GM12878 (cell line): ENCODE data around the gene SLC22A23. TPM values are rescaled to one million over a fixed set of nuclear protein-coding genes. Genes with fewer than 3 reads are reported as not detected.

Source experiments
- ATAC-seq: fragments of 200-7000 bp; cut with Tn5 transposase; 3 replicates; pipeline ENCODE4 v1.9.1; 2020; ENCODE audit warnings: mild to moderate bottlenecking, moderate library complexity
- BruUV-seq: library from RNA; stranded (reverse); fragments of 400-500 nt; replicated peaks from 2 replicates; lab custom pipeline; 2021; lab: Mats Ljungman, UMichigan
- CTCF ChIA-PET: fragments of 300-600 bp; sonication (Branson Sonifier 250); formaldehyde crosslinking; extraction: SDS; loops from one replicate; lab custom pipeline; 2021; ENCODE audit warnings: inconsistent platforms; lab: Yijun Ruan, JAX
- POLR2A ChIA-PET: fragments of 350-600 bp; formaldehyde crosslinking; extraction: SDS; loops from one replicate; lab custom pipeline; 2021; ENCODE audit warnings: inconsistent platforms; lab: Charles Lee
- RAD21 ChIA-PET: fragments of 300-600 bp; sonication (Branson Sonifier 250); formaldehyde crosslinking; loops from one replicate; lab custom pipeline; 2023; ENCODE audit warnings: antibody characterized with exemption; ENCODE audit not compliant: unreplicated experiment; lab: Charles Lee
- SMC1A ChIA-PET: fragments of 300-600 bp; sonication (Branson Sonifier 250); formaldehyde crosslinking; loops from one replicate; lab custom pipeline; 2023; ENCODE audit not compliant: unreplicated experiment, uncharacterized antibody; lab: Charles Lee
- DNase-seq: peaks from one replicate; pipeline ENCODE4 v3.0.0-alpha.2; 2011; ENCODE audit warnings: low read depth, low spot score
- FAIRE-seq: peaks from 3 replicates; lab custom pipeline; 2011; peaks lifted over from hg19 to GRCh38; lab: Jason Lieb, UNC
- H2AFZ ChIP-seq: 2 replicates; pipeline ENCODE4 v1.6.0; 2011; ENCODE audit warnings: low read depth, low read length, control low read depth; ENCODE audit not compliant: control insufficient read depth
- H3K27ac ChIP-seq: 2 replicates; pipeline ENCODE4 v1.5.1; 2011; ENCODE audit warnings: control low read depth; ENCODE audit not compliant: control insufficient read depth, insufficient read depth
- H3K27me3 ChIP-seq, 2 experiments: replicated peaks in 1 of 2; 2 replicates each; pipeline versions ENCODE4 v1.6.0 to v1.6.1; 2011; ENCODE audit warnings: low read length in 1 of 2; ENCODE audit not compliant: control insufficient read depth in 2 of 2, insufficient read depth in 2 of 2
- H3K36me3 ChIP-seq, 2 experiments: 2 replicates each; pipeline ENCODE4 v1.5.1; 2011; ENCODE audit warnings: low read length in 1 of 2; ENCODE audit not compliant: control insufficient read depth in 2 of 2, insufficient read depth in 2 of 2
- H3K4me1 ChIP-seq: 2 replicates; pipeline ENCODE4 v1.6.1; 2011; ENCODE audit warnings: mild to moderate bottlenecking, low read length, moderate library complexity, mixed read lengths; ENCODE audit not compliant: control insufficient read depth, insufficient read depth
- H3K4me2 ChIP-seq: 2 replicates; pipeline ENCODE4 v1.6.0; 2011; ENCODE audit warnings: control low read depth; ENCODE audit not compliant: control insufficient read depth, insufficient read depth
- H3K4me3 ChIP-seq: fragments of 200-600 bp; sonication (generic); 2 replicates; pipeline ENCODE4 v1.5.1; 2016
- H3K79me2 ChIP-seq: 2 replicates; pipeline ENCODE4 v1.6.0; 2011; ENCODE audit warnings: low read length; ENCODE audit not compliant: control insufficient read depth, insufficient read depth
- H3K9ac ChIP-seq: 2 replicates; pipeline ENCODE4 v1.8.0; 2011; ENCODE audit warnings: low read length, control low read depth, mixed read lengths; ENCODE audit not compliant: control insufficient read depth, insufficient read depth
- H3K9me3 ChIP-seq: replicated peaks from 3 replicates; pipeline ENCODE4 v1.5.1; 2011; ENCODE audit warnings: mild to moderate bottlenecking, low read length; ENCODE audit not compliant: control insufficient read depth, insufficient read depth
- H4K20me1 ChIP-seq: 2 replicates; pipeline ENCODE4 v1.6.0; 2011; ENCODE audit not compliant: control insufficient read depth, insufficient read depth
- BCL3 ChIP-seq: IDR thresholded peaks from 2 replicates; pipeline ENCODE4 v1.6.1; 2011; ENCODE audit warnings: borderline replicate concordance, low read depth, mild to moderate bottlenecking, moderate library complexity, low read length; ENCODE audit not compliant: insufficient read depth, poor library complexity, severe bottlenecking
- CBX3 ChIP-seq: fragments of 200-600 bp; sonication (generic); IDR thresholded peaks from 2 replicates; pipeline ENCODE4 v1.6.1; 2016; ENCODE audit warnings: low read depth, borderline replicate concordance
- CREB1 ChIP-seq: IDR thresholded peaks from 2 replicates; pipeline ENCODE4 v1.6.1; 2012; ENCODE audit warnings: low read depth, mild to moderate bottlenecking, inconsistent platforms
- POLR2A ChIP-seq: IDR thresholded peaks from 2 replicates; pipeline ENCODE4 v1.6.1; 2011; ENCODE audit warnings: low read depth, mild to moderate bottlenecking, low read length
- RELB ChIP-seq: fragments of 450-650 bp; IDR thresholded peaks from 2 replicates; pipeline ENCODE4 v1.6.1; 2017; ENCODE audit warnings: low read depth, mild to moderate bottlenecking, moderate library complexity
- SIX5 ChIP-seq: IDR thresholded peaks from 2 replicates; pipeline ENCODE4 v1.6.1; 2011; ENCODE audit warnings: mild to moderate bottlenecking, low read depth, low read length, moderate library complexity; ENCODE audit not compliant: severe bottlenecking
- SREBF1 ChIP-seq: IDR thresholded peaks from 2 replicates; pipeline ENCODE4 v1.6.1; 2012; ENCODE audit warnings: mild to moderate bottlenecking, low read length
- YBX1 ChIP-seq: fragments of 450-650 bp; IDR thresholded peaks from 2 replicates; pipeline ENCODE4 v1.6.1; 2016; ENCODE audit warnings: antibody characterized with exemption
- WGBS: methylation state at CpG from one replicate; pipeline ENCODE4 v1.1.6; 2016; ENCODE audit warnings: low lambda C conversion rate; ENCODE audit not compliant: insufficient replicate concordance, insufficient coverage; ENCODE audit errors: missing lambda C conversion rate; 5-methylcytosine and 5-hydroxymethylcytosine counted together
- in situ Hi-C: fragments of 300-500 bp; cut with MboI; formaldehyde crosslinking; loops from 9 replicates; pipeline ENCODE4 v1.14.3; 2018; ENCODE audit warnings: mixed read lengths
- intact Hi-C: fragments of 100-400 bp; cut with micrococcal nuclease; formaldehyde crosslinking; loops from one replicate; pipeline ENCODE4 v1.14.2; 2022; ENCODE audit not compliant: unreplicated experiment
- polyA plus RNA-seq, 11 experiments: library from polyadenylated mRNA; depleted of rRNA in 4 of 11; unstranded in 6 of 11; stranded (reverse) in 5 of 11; fragments of >200 nt; fragmentation: Nextera tagmentation in 4 of 11; fragmentation: Illumina TruSeq in 1 of 11; extraction: Ambion mirVana in 4 of 11; extraction: Trizol in 1 of 11; gene quantifications; 1 replicate in 1 of 11; 2 replicates in 10 of 11; pipeline versions ENCODE4 v1.2.1 to v1.2.3, GENCODE V29; 2011 to 2016; ENCODE audit warnings: inconsistent platforms in 2 of 11, missing spikeins in 2 of 11, low read depth in 1 of 11
- total RNA-seq, 4 experiments: library from RNA; depleted of rRNA in 3 of 4; stranded (reverse); fragments of >200 nt in 3 of 4; fragmentation: Illumina TruSeq in 1 of 4; extraction: Trizol in 1 of 4; gene quantifications; 2 replicates each; pipeline versions ENCODE4 v1.2.1 to v1.2.3, GENCODE V29; 2013 to 2021

SLC22A23 gene
- total and polyA plus RNA-seq, 10 of the 15 experiments (the other 5 are each of a cell fraction or from before 2014, with no cell fraction given) = 0.20 to 2.4 (median 0.74) TPM

GRCh38 chr6:3289664-3290055 is 167.2 kb downstream of the SLC22A23 start (continued):
- TF ChIP-seq SREBF1 (no peak), RELB (no peak), SIX5 (no peak), CBX3 (no peak), POLR2A (no peak)

GRCh38 chr6:3288711-3289663 is 167.9 kb downstream of the SLC22A23 start:
- no peak overlapping the region for H3K27ac ChIP-seq
- ChIA-PET SMC1A (interaction anchor here (1.0 kb wide), 1 partner anchor 33 kb away, joined by 3 read pairs; no protein-coding TSS in a partner anchor), POLR2A (interaction anchor here (0.6 kb wide), 1 partner anchor 66 kb away, joined by 3 read pairs; no protein-coding TSS in a partner anchor)
- no peak for FAIRE-seq
- 31% methylated on average over 17 of the region's 21 CpGs for WGBS
- no peak for DNase-seq
- H2AFZ ChIP-seq = no peak overlapping the region
- no peak for ATAC-seq
- TF ChIP-seq CREB1 = no peak
- no peak for TF ChIP-seq RELB
- TF ChIP-seq BCL3 = no peak
- no peak for TF ChIP-seq YBX1
- TF ChIP-seq, all 136 proteins: peak for 0
- no peaks in the 10 kb centered on the region; a peak in 1 of 4 replicates for H3K36me3 ChIP-seq
- RAD21 ChIA-PET = interaction anchor here (0.6 to 0.7 kb wide), 4 partner anchors 23 to 1079 kb away, joined by 3 to 5 read pairs (median 3); no protein-coding TSS in a partner anchor
- H3K79me2 ChIP-seq = no peaks in the 10 kb centered on the region
- no TSS peak for BruUV-seq
- intact Hi-C loops = no loop called here
- no peaks in the 10 kb centered on the region for H3K27me3 ChIP-seq
- H3K9ac ChIP-seq = no peak overlapping the region
- CTCF ChIA-PET = interaction anchor here (1.8 kb wide), 1 partner anchor 443 kb away, joined by 7 read pairs; no protein-coding TSS in a partner anchor
- no peak overlapping the region for H3K4me3 ChIP-seq
- H4K20me1 ChIP-seq = no peaks in the 10 kb centered on the region
- no peak overlapping the region for H3K4me2 ChIP-seq
- H3K9me3 ChIP-seq = no peaks in the 10 kb centered on the region
- in situ Hi-C loops = no loop called here
- no peaks in the 10 kb centered on the region for H3K4me1 ChIP-seq
